Measurements from ENCODE around the gene RAB4A.

The RAB4A gene

GRCh38 chr1:229344937-229345684 lies 74.2 kb downstream of the RAB4A start:
- H3K27me3 ChIP-seq (ENCODE audit: low read length) = no peaks in the 10 kb centered on the region
- H3K9ac ChIP-seq (ENCODE audit: low read length) = no peak overlapping the region
- 0 out of 2 replicates have a peak, but pooled peaks cover 3% of the 10 kb centered on the region for H4K20me1 ChIP-seq (ENCODE audit: low read depth, low read length)
- no peaks in the 10 kb centered on the region for H3K36me3 ChIP-seq (ENCODE audit: low read length)
- H3K27ac ChIP-seq (ENCODE audit: low read depth, low read length) = no peak overlapping the region
- H3K4me2 ChIP-seq (ENCODE audit: low read depth, low read length, poor library complexity, severe bottlenecking) = no peak overlapping the region
- no peak overlapping the region for H2AFZ ChIP-seq (ENCODE audit: low read depth, low read length, severe bottlenecking)
- H3K9me3 ChIP-seq (ENCODE audit: insufficient read depth, low read length) = no peaks in the 10 kb centered on the region
- H3K79me2 ChIP-seq (ENCODE audit: insufficient read depth, low read length) = no peaks in the 10 kb centered on the region
- H3F3A ChIP-seq (ENCODE audit: insufficient read depth) = peaks cover 5% of the 10 kb centered on the region; the same call in 1 of the 2 replicates
- TF ChIP-seq EZH2phosphoT487 (conservative IDR thresholded peaks at IDR 0.05; ENCODE audit: low read length) (no peak), CTCF (IDR thresholded peaks at IDR 0.05; ENCODE audit: insufficient read depth, low read length, poor library complexity, severe bottlenecking) (no peak)
- H3K9me2 ChIP-seq (replicated peaks; ENCODE audit: insufficient read depth, low read length) = no peaks in the 10 kb centered on the region
- H3K4me3 ChIP-seq (ENCODE audit: insufficient read depth, low read length, poor library complexity, severe bottlenecking) = no peak overlapping the region

DNA sequence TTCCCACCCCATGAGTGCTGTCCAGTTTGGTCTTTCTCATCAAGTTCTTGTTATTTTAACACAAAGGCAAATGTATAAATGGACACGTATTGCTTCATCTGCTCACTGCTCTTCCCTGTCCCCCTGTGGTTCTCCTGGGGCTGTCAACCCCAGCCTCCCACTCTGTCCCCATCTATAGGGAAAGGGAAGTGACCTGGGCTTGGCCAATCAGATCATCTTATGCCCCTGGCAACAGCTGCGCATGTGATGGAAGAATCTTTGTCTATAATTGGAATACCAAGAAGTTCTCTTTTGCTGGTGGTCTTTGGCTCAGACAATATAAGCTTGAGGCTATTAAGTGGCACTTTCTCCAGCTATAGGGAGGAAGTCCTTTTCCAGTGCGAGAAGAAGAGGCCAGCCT lies 76.6 kb downstream of the RAB4A start:
- no peak for TF ChIP-seq CTCF (IDR thresholded peaks at IDR 0.05; ENCODE audit: insufficient read depth, low read length, poor library complexity, severe bottlenecking)
- H3K27ac ChIP-seq (ENCODE audit: low read depth, low read length) = no peak overlapping the region
- no peak overlapping the region for H3K9ac ChIP-seq (ENCODE audit: low read length)
- H4K20me1 ChIP-seq (ENCODE audit: low read depth, low read length) = no peaks in the 10 kb centered on the region
- H3K79me2 ChIP-seq (ENCODE audit: insufficient read depth, low read length) = no peaks in the 10 kb centered on the region
- peaks cover 5% of the 10 kb centered on the region; the same call in 1 of the 2 replicates for H3F3A ChIP-seq (ENCODE audit: insufficient read depth)
- no peak overlapping the region for H3K4me2 ChIP-seq (ENCODE audit: low read depth, low read length, poor library complexity, severe bottlenecking)
- no peaks in the 10 kb centered on the region for H3K9me3 ChIP-seq (ENCODE audit: insufficient read depth, low read length)
- H2AFZ ChIP-seq (ENCODE audit: low read depth, low read length, severe bottlenecking) = no peak overlapping the region
- H3K9me2 ChIP-seq (replicated peaks; ENCODE audit: insufficient read depth, low read length) = no peaks in the 10 kb centered on the region
- H3K36me3 ChIP-seq (ENCODE audit: low read length) = no peaks in the 10 kb centered on the region
- no peaks in the 10 kb centered on the region for H3K27me3 ChIP-seq (ENCODE audit: low read length)
- no peak overlapping the region for H3K4me3 ChIP-seq (ENCODE audit: insufficient read depth, low read length, poor library complexity, severe bottlenecking)

GRCh38 chr1:229349463-229350385 lies 78.8 kb downstream of the RAB4A start:
- 0 out of 2 replicates have a peak, but pooled peaks cover 5% of the 10 kb centered on the region for H3K27me3 ChIP-seq (ENCODE audit: low read length)
- H3F3A ChIP-seq (ENCODE audit: insufficient read depth) = no peaks in the 10 kb centered on the region
- no peak overlapping the region for H3K4me3 ChIP-seq (ENCODE audit: insufficient read depth, low read length, poor library complexity, severe bottlenecking)
- no peak overlapping the region for H3K27ac ChIP-seq (ENCODE audit: low read depth, low read length)
- TF ChIP-seq CTCF (IDR thresholded peaks at IDR 0.05; ENCODE audit: insufficient read depth, low read length, poor library complexity, severe bottlenecking) (no peak), EZH2phosphoT487 (conservative IDR thresholded peaks at IDR 0.05; ENCODE audit: low read length) (no peak)
- H3K9me2 ChIP-seq (replicated peaks; ENCODE audit: insufficient read depth, low read length) = no peaks in the 10 kb centered on the region
- H3K4me2 ChIP-seq (ENCODE audit: low read depth, low read length, poor library complexity, severe bottlenecking) = no peak overlapping the region
- no peaks in the 10 kb centered on the region for H3K79me2 ChIP-seq (ENCODE audit: insufficient read depth, low read length)
- H3K9ac ChIP-seq (ENCODE audit: low read length) = no peak overlapping the region
- H4K20me1 ChIP-seq (ENCODE audit: low read depth, low read length) = no peaks in the 10 kb centered on the region
- peaks cover 7% of the 10 kb centered on the region; the same call in 1 of the 2 replicates for H3K9me3 ChIP-seq (ENCODE audit: insufficient read depth, low read length)
- H2AFZ ChIP-seq (ENCODE audit: low read depth, low read length, severe bottlenecking) = no peak overlapping the region
- H3K36me3 ChIP-seq (ENCODE audit: low read length) = no peaks in the 10 kb centered on the region

Data from SU-DHL-6 (cell line).